Measurements from ENCODE around the gene METTL25B.
"Not testable (repeated sequence)": the region's sequence is repeated elsewhere in the genome, so short reads cannot be mapped to it uniquely, and the experiment has no call there.

The METTL25B gene

GRCh38 chr1:156756355-156756754 is 28.1 kb downstream of the METTL25B start:
- Histone ChIP-seq H3K4me1 (ENCODE audit: control insufficient read depth in 1 of 2, insufficient read depth in 2 of 2, low read length in 2 of 2) (peaks cover 0 to 5% of the 10 kb centered on the region in 2 experiments), H2BK120ac (ENCODE audit: insufficient read depth, low read length, poor library complexity) (no peak overlapping the region), H4K91ac (ENCODE audit: low read depth, low read length) (no peak overlapping the region), H3K79me2 (ENCODE audit: control insufficient read depth, insufficient read depth, low read length, poor library complexity) (peaks cover 6% of the 10 kb centered on the region), H2BK5ac (ENCODE audit: low read depth, low read length, poor library complexity) (no peak overlapping the region), H3K14ac (ENCODE audit: low read length) (no peak overlapping the region), H2BK12ac (ENCODE audit: low read length) (no peak overlapping the region), H3K9me3 (ENCODE audit: insufficient read depth, low read depth, low read length) (no peaks in the 10 kb centered on the region), H3K27me3 (ENCODE audit: insufficient read depth, low read length) (no peaks in the 10 kb centered on the region), H3K36me3 (ENCODE audit: control insufficient read depth in 1 of 2, insufficient read depth in 2 of 2, low read length in 2 of 2) (peaks cover 0 to 3% of the 10 kb centered on the region in 2 experiments), H4K8ac (ENCODE audit: low read depth, low read length) (no peak overlapping the region), H2AK5ac (ENCODE audit: low read length) (no peak overlapping the region), H3K79me1 (ENCODE audit: low read length) (peaks cover 6% of the 10 kb centered on the region), H3K9ac (ENCODE audit: low read length) (no peak overlapping the region), H3K4me2 (ENCODE audit: low read length) (no peak overlapping the region), H3K18ac (ENCODE audit: low read length) (no peak overlapping the region), H3K23ac (ENCODE audit: low read length) (no peak overlapping the region), H3K27ac (ENCODE audit: low read depth, low read length) (no peak overlapping the region), H3K4ac (ENCODE audit: low read depth, low read length) (no peak overlapping the region), H4K12ac (ENCODE audit: low read depth, low read length) (no peak overlapping the region), H2AFZ (ENCODE audit: insufficient read depth, low read length, poor library complexity) (no peak overlapping the region), H3K4me3 (ENCODE audit: low read depth, low read length) (no peak overlapping the region)
- no CpG with 5 or more reads among the region's 1 CpG for WGBS (ENCODE audit: extremely low coverage, insufficient coverage, insufficient read length)
- peak; percentile 51 to 88 for DNase-seq

GRCh38 chr1:156757572-156758253 is 29.4 kb downstream of the METTL25B start:
- H3K79me1 ChIP-seq (ENCODE audit: low read length); H3K4me1 ChIP-seq (ENCODE audit: control insufficient read depth in 1 of 2, insufficient read depth in 2 of 2, low read length in 2 of 2); DNase-seq; H3K4me3 ChIP-seq (ENCODE audit: low read depth, low read length); H3K4me2 ChIP-seq (ENCODE audit: low read length); H4K91ac ChIP-seq (ENCODE audit: low read depth, low read length); H3K27me3 ChIP-seq (ENCODE audit: insufficient read depth, low read length); H3K18ac ChIP-seq (ENCODE audit: low read length); H3K9ac ChIP-seq (ENCODE audit: low read length); H4K12ac ChIP-seq (ENCODE audit: low read depth, low read length); H4K8ac ChIP-seq (ENCODE audit: low read depth, low read length); H3K9me3 ChIP-seq (ENCODE audit: insufficient read depth, low read depth, low read length); H2BK5ac ChIP-seq (ENCODE audit: low read depth, low read length, poor library complexity); H3K4ac ChIP-seq (ENCODE audit: low read depth, low read length); H2BK120ac ChIP-seq (ENCODE audit: insufficient read depth, low read length, poor library complexity); H2AK5ac ChIP-seq (ENCODE audit: low read length); H2BK12ac ChIP-seq (ENCODE audit: low read length); H2AFZ ChIP-seq (ENCODE audit: insufficient read depth, low read length, poor library complexity); H3K27ac ChIP-seq (ENCODE audit: low read depth, low read length); H3K79me2 ChIP-seq (ENCODE audit: control insufficient read depth, insufficient read depth, low read length, poor library complexity); H3K14ac ChIP-seq (ENCODE audit: low read length); H3K23ac ChIP-seq (ENCODE audit: low read length); H3K36me3 ChIP-seq (ENCODE audit: control insufficient read depth in 1 of 2, insufficient read depth in 2 of 2, low read length in 2 of 2): not testable (repeated sequence)
- no CpG with 5 or more reads among the region's 10 CpGs for WGBS (ENCODE audit: extremely low coverage, insufficient coverage, insufficient read length)

GRCh38 chr1:156760092-156760795 is 32.0 kb downstream of the METTL25B start:
- H3K4me3 ChIP-seq (ENCODE audit: low read depth, low read length) = no peak overlapping the region
- no peaks in the 10 kb centered on the region for H3K9me3 ChIP-seq (ENCODE audit: insufficient read depth, low read depth, low read length)
- H3K18ac ChIP-seq (ENCODE audit: low read length) = no peak overlapping the region
- no CpG with 5 or more reads among the region's 6 CpGs for WGBS (ENCODE audit: extremely low coverage, insufficient coverage, insufficient read length)
- H2AK5ac ChIP-seq (ENCODE audit: low read length) = no peak overlapping the region
- H3K9ac ChIP-seq (ENCODE audit: low read length) = no peak overlapping the region
- H3K23ac ChIP-seq (ENCODE audit: low read length) = no peak overlapping the region
- no peaks in the 10 kb centered on the region for H3K79me1 ChIP-seq (ENCODE audit: low read length)
- no peak overlapping the region for H4K12ac ChIP-seq (ENCODE audit: low read depth, low read length)
- H4K91ac ChIP-seq (ENCODE audit: low read depth, low read length) = no peak overlapping the region
- no peak overlapping the region for H4K8ac ChIP-seq (ENCODE audit: low read depth, low read length)
- H3K4me2 ChIP-seq (ENCODE audit: low read length) = no peak overlapping the region
- no peaks in the 10 kb centered on the region for H3K27me3 ChIP-seq (ENCODE audit: insufficient read depth, low read length)
- no peak overlapping the region for H3K4ac ChIP-seq (ENCODE audit: low read depth, low read length)
- H3K4me1 ChIP-seq (ENCODE audit: control insufficient read depth in 1 of 2, insufficient read depth in 2 of 2, low read length in 2 of 2) = no peaks in the 10 kb centered on the region
- no peak overlapping the region for H2AFZ ChIP-seq (ENCODE audit: insufficient read depth, low read length, poor library complexity)
- no peak overlapping the region for H2BK12ac ChIP-seq (ENCODE audit: low read length)
- no peak overlapping the region for H2BK5ac ChIP-seq (ENCODE audit: low read depth, low read length, poor library complexity)
- DNase-seq = no peak
- no peak overlapping the region for H3K14ac ChIP-seq (ENCODE audit: low read length)
- no peak overlapping the region for H3K27ac ChIP-seq (ENCODE audit: low read depth, low read length)
- H3K79me2 ChIP-seq (ENCODE audit: control insufficient read depth, insufficient read depth, low read length, poor library complexity) = no peaks in the 10 kb centered on the region
- no peak overlapping the region for H2BK120ac ChIP-seq (ENCODE audit: insufficient read depth, low read length, poor library complexity)
- no peaks in the 10 kb centered on the region for H3K36me3 ChIP-seq (ENCODE audit: control insufficient read depth in 1 of 2, insufficient read depth in 2 of 2, low read length in 2 of 2)

GRCh38 chr1:156760796-156761104 is 32.5 kb downstream of the METTL25B start:
- Histone ChIP-seq H3K9me3 (ENCODE audit: insufficient read depth, low read depth, low read length) (no peaks in the 10 kb centered on the region), H2BK120ac (ENCODE audit: insufficient read depth, low read length, poor library complexity) (no peak overlapping the region), H3K23ac (ENCODE audit: low read length) (no peak overlapping the region), H4K12ac (ENCODE audit: low read depth, low read length) (no peak overlapping the region), H2BK12ac (ENCODE audit: low read length) (no peak overlapping the region), H2AFZ (ENCODE audit: insufficient read depth, low read length, poor library complexity) (no peak overlapping the region), H3K79me2 (ENCODE audit: control insufficient read depth, insufficient read depth, low read length, poor library complexity) (no peaks in the 10 kb centered on the region), H3K18ac (ENCODE audit: low read length) (no peak overlapping the region), H3K4me3 (ENCODE audit: low read depth, low read length) (no peak overlapping the region), H3K36me3 (ENCODE audit: control insufficient read depth in 1 of 2, insufficient read depth in 2 of 2, low read length in 2 of 2) (no peaks in the 10 kb centered on the region), H3K14ac (ENCODE audit: low read length) (no peak overlapping the region), H3K9ac (ENCODE audit: low read length) (no peak overlapping the region), H3K4me1 (ENCODE audit: control insufficient read depth in 1 of 2, insufficient read depth in 2 of 2, low read length in 2 of 2) (no peaks in the 10 kb centered on the region), H4K8ac (ENCODE audit: low read depth, low read length) (no peak overlapping the region), H3K79me1 (ENCODE audit: low read length) (no peaks in the 10 kb centered on the region), H2AK5ac (ENCODE audit: low read length) (no peak overlapping the region), H3K4me2 (ENCODE audit: low read length) (no peak overlapping the region), H2BK5ac (ENCODE audit: low read depth, low read length, poor library complexity) (no peak overlapping the region), H3K27ac (ENCODE audit: low read depth, low read length) (no peak overlapping the region), H3K4ac (ENCODE audit: low read depth, low read length) (no peak overlapping the region), H4K91ac (ENCODE audit: low read depth, low read length) (no peak overlapping the region), H3K27me3 (ENCODE audit: insufficient read depth, low read length) (no peaks in the 10 kb centered on the region)
- WGBS (ENCODE audit: extremely low coverage, insufficient coverage, insufficient read length) = no CpG with 5 or more reads among the region's 4 CpGs
- no peak for DNase-seq
